Omental fat pad (tissue), 4 donors: ENCODE data around the gene EIF4E2. TPM values are rescaled to one million over a fixed set of nuclear protein-coding genes. Genes with fewer than 3 reads are reported as not detected.

Source experiments
- ATAC-seq: fragments of 150-250 bp; one replicate; pipeline ENCODE4 v1.9.1; 2016; ENCODE audit warnings: mild to moderate bottlenecking, moderate library complexity; ENCODE audit not compliant: low FRiP score
- DNase-seq: peaks from one replicate; pipeline ENCODE4 v3.0.0-alpha.2; 2019; ENCODE audit warnings: low spot score
- CTCF ChIP-seq, 3 donors: fragments of 450-650 bp; IDR thresholded peaks; one replicate each; pipeline ENCODE4 v1.5.1; 2016 to 2017; ENCODE audit warnings: antibody characterized with exemption in 3 of 3, mild to moderate bottlenecking in 3 of 3, moderate library complexity in 2 of 3
- total RNA-seq, 4 donors: library from RNA; depleted of rRNA; stranded (reverse); fragments of >200 nt; gene quantifications; one replicate each; pipeline ENCODE4 v1.1.0, GENCODE V29; 2016

Gene EIF4E2
- total RNA-seq, 4 donors from 2014 or later = 32.2 to 45.4 (median 37.8) TPM

- TF ChIP-seq CTCF (IDR thresholded peaks at IDR 0.05) = no peak
- ATAC-seq (no peak), DNase-seq (no peak)
These were observed 60.6 kb downstream of the EIF4E2 start for GRCh38 chr2:232611061-232611460.

DNA sequence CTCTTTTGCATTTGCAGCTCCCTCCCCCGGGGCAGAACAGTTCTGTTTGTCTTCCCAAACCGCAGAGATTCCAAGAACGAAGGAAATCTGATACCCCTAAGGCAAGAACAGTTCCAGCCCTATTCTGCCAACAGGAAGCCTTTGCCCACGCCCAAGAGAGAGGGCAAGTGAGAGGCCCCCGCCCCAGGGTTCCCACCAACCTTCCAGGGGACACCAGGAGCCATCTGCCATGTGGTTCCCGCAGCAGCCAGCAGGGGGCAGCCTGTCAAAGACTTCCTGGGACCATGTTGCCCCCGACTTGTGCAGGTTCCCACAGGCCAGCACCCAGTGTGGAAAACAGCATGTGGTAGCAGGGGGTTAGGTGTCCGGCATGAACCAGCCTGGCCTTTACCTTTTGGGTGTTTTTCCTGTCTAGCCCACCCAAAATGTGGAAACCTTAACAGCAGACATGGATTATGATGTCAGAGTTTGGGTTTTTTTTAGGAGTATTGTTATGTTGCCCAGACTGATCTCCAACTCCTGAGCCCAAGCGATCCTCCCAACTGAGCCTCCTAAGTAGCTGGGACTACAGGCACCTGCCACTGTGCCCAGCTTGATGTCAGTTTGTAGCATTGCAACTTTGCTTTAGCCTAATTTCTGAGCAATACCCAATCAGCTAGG, 61.2 kb downstream of the EIF4E2 start:
- DNase-seq = peak; percentile 69
- TF ChIP-seq CTCF (IDR thresholded peaks at IDR 0.05) = no peak
- no peak for ATAC-seq

DNA sequence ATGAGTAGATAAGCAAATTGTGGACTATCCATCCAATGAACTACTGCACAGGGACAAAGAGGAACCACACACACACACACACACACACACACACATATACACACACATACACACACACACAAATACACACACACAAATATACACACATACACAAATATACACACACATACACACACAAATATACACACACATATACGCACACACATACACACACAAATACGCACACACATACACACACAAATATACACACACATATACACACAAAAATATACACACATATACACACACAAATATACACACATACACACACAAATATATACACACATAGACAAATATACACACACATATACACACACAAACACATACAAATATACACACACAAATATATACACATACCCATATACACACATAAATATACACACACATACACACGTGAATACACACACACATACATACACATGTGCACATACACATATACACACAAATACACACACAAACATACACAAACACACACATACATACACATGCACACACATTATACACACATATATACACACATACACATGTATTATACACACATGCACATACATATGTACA, 63.1 kb downstream of the EIF4E2 start:
- DNase-seq (no peak), ATAC-seq (no peak)
- TF ChIP-seq CTCF (IDR thresholded peaks at IDR 0.05) = no peak

DNA sequence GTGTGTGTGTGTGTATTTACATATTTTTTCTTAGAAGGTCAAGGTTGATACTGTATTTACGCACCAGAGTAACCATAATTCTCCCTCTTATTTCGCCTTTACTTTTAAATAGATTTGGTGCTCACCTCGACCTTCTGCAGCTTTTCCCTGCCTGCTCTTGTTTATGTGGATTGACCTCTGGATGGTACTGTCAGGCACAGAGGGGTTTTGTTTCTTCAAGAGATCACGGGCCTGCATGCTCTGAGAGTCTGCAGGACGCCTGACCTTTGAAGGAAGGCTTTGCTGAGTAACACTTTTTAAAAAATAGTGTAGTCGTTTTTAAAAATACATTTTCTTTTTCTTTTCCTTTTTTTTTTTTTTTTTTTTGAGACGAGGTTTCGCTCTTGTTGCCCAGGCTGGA, 64.8 kb downstream of the EIF4E2 start:
- ATAC-seq (no peak), DNase-seq (no peak)
- no peak for TF ChIP-seq CTCF (IDR thresholded peaks at IDR 0.05)

Other genes starting within 250 kb of the EIF4E2 start
- not detected for gene ALPP, start 171.9 kb upstream of the EIF4E2 start, total RNA-seq
- not detected for gene ALPG, start 143.8 kb upstream of the EIF4E2 start, total RNA-seq
- not detected for gene ALPI, start 94.5 kb upstream of the EIF4E2 start, total RNA-seq
- 1 to 10 TPM in 2 of 4 donors, under 1 TPM in 1, not detected in 1; 0.19 to 1.1 (median 1.0) TPM for gene ECEL1, start 62.9 kb upstream of the EIF4E2 start, total RNA-seq
- not detected for gene PRSS56, start 30.3 kb upstream of the EIF4E2 start, total RNA-seq
- not detected for gene CHRND, start 24.5 kb upstream of the EIF4E2 start, total RNA-seq
- not detected for gene CHRNG, start 11.0 kb upstream of the EIF4E2 start, total RNA-seq
- gene TIGD1, start 132 bp upstream of the EIF4E2 start, total RNA-seq = 1 to 10 TPM; 1.5 to 3.8 (median 2.4) TPM
- gene EFHD1, start 82.9 kb downstream of the EIF4E2 start, total RNA-seq = 10 to 100 TPM in 3 of 4 donors, 1 to 10 TPM in 1; 9.6 to 44.1 (median 18.1) TPM
- gene GIGYF2, start 146.6 kb downstream of the EIF4E2 start, total RNA-seq = 10 to 100 TPM; 63.9 to 80.2 (median 72.2) TPM
- not detected for gene KCNJ13, start 225.9 kb downstream of the EIF4E2 start, total RNA-seq